ENCODE results near the gene ERG28. TPM values are rescaled to one million over a fixed set of nuclear protein-coding genes. Genes with fewer than 3 reads are reported as not detected.

Gene ERG28
- total RNA-seq, 2 experiments from 2014 or later, result 9.8 to 24.0 TPM

DNA sequence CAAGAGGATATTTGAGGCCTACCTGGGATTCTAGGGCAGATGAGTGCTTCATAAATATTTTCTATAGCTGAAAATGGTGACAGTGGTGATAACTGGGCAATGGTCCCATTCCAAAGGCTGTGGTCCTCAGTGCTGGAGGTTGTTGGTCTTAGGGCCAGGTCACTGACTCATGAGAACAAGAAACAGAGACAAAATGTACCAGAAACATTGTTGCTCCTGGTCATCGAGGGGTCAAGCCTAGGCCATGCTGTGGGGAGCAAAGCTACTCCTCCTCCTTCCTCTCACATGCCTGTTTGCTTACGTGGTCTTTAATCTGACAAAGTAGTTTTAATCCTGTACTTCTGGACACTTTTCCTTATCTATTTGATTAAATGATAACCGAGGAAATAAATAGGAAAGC, 33.8 kb downstream of the ERG28 start:
- POLR2A ChIA-PET, result no interaction called here
- BruUV-seq (replicated peaks), result no TSS peak
- Histone ChIP-seq H3K4me2 (ENCODE audit: low read length) (no peak overlapping the region), H3K79me2 (ENCODE audit: insufficient read depth, low read depth, low read length) (no peaks in the 10 kb centered on the region), H4K20me1 (ENCODE audit: insufficient read depth, low read length) (no peaks in the 10 kb centered on the region), H3K36me3 (ENCODE audit: insufficient read depth, low read length) (no peaks in the 10 kb centered on the region), H2AFZ (ENCODE audit: low read length) (no peak overlapping the region), H3K4me3 (ENCODE audit: low read depth, low read length, poor library complexity, severe bottlenecking) (no peak overlapping the region), H3K4me1 (ENCODE audit: insufficient read depth, low read length, poor library complexity, severe bottlenecking) (peaks cover 11% of the 10 kb centered on the region), H3K9me2 (ENCODE audit: insufficient read depth, low read length) (no peaks in the 10 kb centered on the region), H3K27ac (ENCODE audit: low read depth, low read length, poor library complexity, severe bottlenecking) (no peak overlapping the region), H3K9me3 (ENCODE audit: low read length) (no peaks in the 10 kb centered on the region)
- no peak for DNase-seq (ENCODE audit: low spot score)
- TF ChIP-seq, protein P1, sequence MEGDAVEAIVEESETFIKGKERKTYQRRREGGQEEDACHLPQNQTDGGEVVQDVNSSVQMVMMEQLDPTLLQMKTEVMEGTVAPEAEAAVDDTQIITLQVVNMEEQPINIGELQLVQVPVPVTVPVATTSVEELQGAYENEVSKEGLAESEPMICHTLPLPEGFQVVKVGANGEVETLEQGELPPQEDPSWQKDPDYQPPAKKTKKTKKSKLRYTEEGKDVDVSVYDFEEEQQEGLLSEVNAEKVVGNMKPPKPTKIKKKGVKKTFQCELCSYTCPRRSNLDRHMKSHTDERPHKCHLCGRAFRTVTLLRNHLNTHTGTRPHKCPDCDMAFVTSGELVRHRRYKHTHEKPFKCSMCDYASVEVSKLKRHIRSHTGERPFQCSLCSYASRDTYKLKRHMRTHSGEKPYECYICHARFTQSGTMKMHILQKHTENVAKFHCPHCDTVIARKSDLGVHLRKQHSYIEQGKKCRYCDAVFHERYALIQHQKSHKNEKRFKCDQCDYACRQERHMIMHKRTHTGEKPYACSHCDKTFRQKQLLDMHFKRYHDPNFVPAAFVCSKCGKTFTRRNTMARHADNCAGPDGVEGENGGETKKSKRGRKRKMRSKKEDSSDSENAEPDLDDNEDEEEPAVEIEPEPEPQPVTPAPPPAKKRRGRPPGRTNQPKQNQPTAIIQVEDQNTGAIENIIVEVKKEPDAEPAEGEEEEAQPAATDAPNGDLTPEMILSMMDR (conservative IDR thresholded peaks at IDR 0.05; ENCODE audit: low read length), result no peak
- no peak for TF ChIP-seq EZH2phosphoT487 (IDR thresholded peaks at IDR 0.05; ENCODE audit: borderline replicate concordance, low read depth, low read length)
- CTCF ChIA-PET (ENCODE audit: unreplicated experiment), result no interaction called here
- intact Hi-C loops (cut with micrococcal nuclease; ENCODE audit: unreplicated experiment), result no loop called here

DNA sequence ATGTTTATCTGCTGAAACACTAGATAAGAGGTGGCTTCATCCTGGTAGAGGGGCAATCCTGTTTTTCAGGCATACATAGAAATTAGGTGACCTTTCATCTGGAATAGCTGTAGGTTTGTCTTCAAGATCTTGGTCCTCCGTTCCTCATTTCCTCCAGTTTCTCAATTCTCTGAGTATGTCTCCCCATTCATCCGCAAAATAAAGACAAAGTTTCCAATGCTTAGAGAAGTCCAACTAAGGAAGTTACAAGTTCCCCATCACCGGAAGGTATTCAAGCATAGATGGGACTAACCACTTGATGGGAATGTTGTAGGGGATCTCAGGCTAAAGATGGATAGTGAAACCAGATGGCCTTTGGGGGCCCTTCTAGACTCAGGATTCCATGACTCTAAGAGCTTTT, 34.3 kb downstream of the ERG28 start:
- Histone ChIP-seq H2AFZ (ENCODE audit: low read length) (no peak overlapping the region), H3K4me1 (ENCODE audit: insufficient read depth, low read length, poor library complexity, severe bottlenecking) (peaks cover 11% of the 10 kb centered on the region), H4K20me1 (ENCODE audit: insufficient read depth, low read length) (no peaks in the 10 kb centered on the region), H3K27ac (ENCODE audit: low read depth, low read length, poor library complexity, severe bottlenecking) (no peak overlapping the region), H3K36me3 (ENCODE audit: insufficient read depth, low read length) (no peaks in the 10 kb centered on the region), H3K4me3 (ENCODE audit: low read depth, low read length, poor library complexity, severe bottlenecking) (no peak overlapping the region), H3K79me2 (ENCODE audit: insufficient read depth, low read depth, low read length) (no peaks in the 10 kb centered on the region), H3K4me2 (ENCODE audit: low read length) (no peak overlapping the region), H3K9me3 (ENCODE audit: low read length) (no peaks in the 10 kb centered on the region), H3K9me2 (ENCODE audit: insufficient read depth, low read length) (no peaks in the 10 kb centered on the region)
- ChIA-PET POLR2A (no interaction called here), CTCF (ENCODE audit: unreplicated experiment) (no interaction called here)
- no peak for DNase-seq (ENCODE audit: low spot score)
- intact Hi-C loops (cut with micrococcal nuclease; ENCODE audit: unreplicated experiment), result no loop called here
- no TSS peak for BruUV-seq (replicated peaks)
- TF ChIP-seq EZH2phosphoT487 (IDR thresholded peaks at IDR 0.05; ENCODE audit: borderline replicate concordance, low read depth, low read length), result no peak
- TF ChIP-seq, protein P1 (conservative IDR thresholded peaks at IDR 0.05; ENCODE audit: low read length), result no peak

DNA sequence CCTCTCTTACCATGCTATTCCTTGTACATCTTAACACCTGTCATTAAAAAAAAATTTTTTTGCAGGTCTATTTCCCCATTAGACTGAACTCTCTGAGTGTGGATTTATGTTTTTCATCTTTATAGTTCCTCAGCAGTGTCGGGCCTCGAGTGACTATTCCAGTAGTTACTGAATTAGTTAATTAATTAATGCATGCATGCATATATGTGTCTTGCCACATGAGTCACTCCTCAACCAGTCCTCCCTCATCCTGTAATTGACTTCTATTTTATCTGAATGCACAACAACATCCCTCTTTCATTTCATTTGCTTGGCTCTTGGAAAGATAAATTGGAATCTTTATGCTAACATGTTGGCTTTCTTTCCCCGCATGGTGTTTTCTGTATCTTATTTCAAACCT, 35.6 kb downstream of the ERG28 start:
- no peak overlapping the region for H3K4me2 ChIP-seq (ENCODE audit: low read length)
- no peaks in the 10 kb centered on the region for H3K36me3 ChIP-seq (ENCODE audit: insufficient read depth, low read length)
- H3K4me3 ChIP-seq (ENCODE audit: low read depth, low read length, poor library complexity, severe bottlenecking), result no peak overlapping the region
- no TSS peak for BruUV-seq (replicated peaks)
- H3K4me1 ChIP-seq (ENCODE audit: insufficient read depth, low read length, poor library complexity, severe bottlenecking), result peaks cover 11% of the 10 kb centered on the region
- H3K79me2 ChIP-seq (ENCODE audit: insufficient read depth, low read depth, low read length), result no peaks in the 10 kb centered on the region
- no peak for DNase-seq (ENCODE audit: low spot score)
- H4K20me1 ChIP-seq (ENCODE audit: insufficient read depth, low read length), result no peaks in the 10 kb centered on the region
- intact Hi-C loops (cut with micrococcal nuclease; ENCODE audit: unreplicated experiment), result no loop called here
- ChIA-PET CTCF (ENCODE audit: unreplicated experiment) (no interaction called here), POLR2A (no interaction called here)
- no peak for TF ChIP-seq EZH2phosphoT487 (IDR thresholded peaks at IDR 0.05; ENCODE audit: borderline replicate concordance, low read depth, low read length)
- TF ChIP-seq, protein P1 (conservative IDR thresholded peaks at IDR 0.05; ENCODE audit: low read length), result no peak
- H3K9me2 ChIP-seq (ENCODE audit: insufficient read depth, low read length), result no peaks in the 10 kb centered on the region
- no peak overlapping the region for H2AFZ ChIP-seq (ENCODE audit: low read length)
- H3K9me3 ChIP-seq (ENCODE audit: low read length), result no peaks in the 10 kb centered on the region
- no peak overlapping the region for H3K27ac ChIP-seq (ENCODE audit: low read depth, low read length, poor library complexity, severe bottlenecking)
